Large intestine (tissue), 3 donors: ENCODE results near the gene SGMS1. TPM values are rescaled to one million over a fixed set of nuclear protein-coding genes. Genes with fewer than 3 reads are reported as not detected.

Experiments used
- DNase-seq, 2 donors: peaks; one replicate each; pipeline versions ENCODE4 v3.0.0 to v3.0.0-alpha.2; 2013
- H3K27ac ChIP-seq: one replicate; pipeline ENCODE4 v1.5.1; 2013; ENCODE audit warnings: low read length
- H3K27me3 ChIP-seq: 2 replicates; pipeline ENCODE4 v1.6.1; 2013; ENCODE audit warnings: low read length; ENCODE audit not compliant: control insufficient read depth, insufficient read depth
- H3K36me3 ChIP-seq: 2 replicates; pipeline ENCODE4 v1.6.1; 2013; ENCODE audit warnings: low read length; ENCODE audit not compliant: control insufficient read depth, insufficient read depth
- H3K4me1 ChIP-seq: one replicate; pipeline ENCODE4 v1.6.1; 2013; ENCODE audit warnings: low read length; ENCODE audit not compliant: control insufficient read depth, insufficient read depth
- H3K4me3 ChIP-seq: one replicate; pipeline ENCODE4 v1.5.1; 2013; ENCODE audit warnings: low read length
- H3K9me3 ChIP-seq: one replicate; pipeline ENCODE4 v1.6.1; 2013; ENCODE audit warnings: mild to moderate bottlenecking, low read depth, low read length, moderate library complexity; ENCODE audit not compliant: control insufficient read depth
- WGBS: methylation state at CpG from one replicate; pipeline ENCODE4 v1.1.5; 2013; ENCODE audit warnings: low lambda C conversion rate; ENCODE audit not compliant: insufficient coverage; 5-methylcytosine and 5-hydroxymethylcytosine counted together
- polyA plus RNA-seq: library from polyadenylated mRNA; unstranded; fragments of 120-200 nt; gene quantifications from one replicate; pipeline ENCODE4 v1.2.1, GENCODE V29; 2013

Gene SGMS1
- polyA plus RNA-seq, 1 donor = 22.8 TPM

- H3K36me3 ChIP-seq = no peaks in the 10 kb centered on the region
- H3K4me3 ChIP-seq = no peak overlapping the region
- 100% methylated on average over 3 of the region's 6 CpGs for WGBS
- peak; percentile 21 to 52 for DNase-seq
- no peak overlapping the region for H3K27ac ChIP-seq
- no peaks in the 10 kb centered on the region for H3K9me3 ChIP-seq
- peaks cover 9% of the 10 kb centered on the region for H3K4me1 ChIP-seq
- no peaks in the 10 kb centered on the region for H3K27me3 ChIP-seq
Measured at GRCh38 chr10:50421026-50421719, 202.6 kb downstream of the SGMS1 start.

GRCh38 chr10:50420196-50420595, 203.6 kb downstream of the SGMS1 start:
- H3K36me3 ChIP-seq = no peaks in the 10 kb centered on the region
- WGBS = no CpG with 5 or more reads among the region's 6 CpGs
- no peak overlapping the region for H3K4me3 ChIP-seq
- no peaks in the 10 kb centered on the region for H3K27me3 ChIP-seq
- DNase-seq = peak; percentile 38 to 48
- no peaks in the 10 kb centered on the region for H3K9me3 ChIP-seq
- peak overlapping the region; percentile 57 for H3K27ac ChIP-seq
- peaks cover 9% of the 10 kb centered on the region for H3K4me1 ChIP-seq

- Histone ChIP-seq H3K4me3 (no peak overlapping the region), H3K4me1 (peaks cover 9% of the 10 kb centered on the region), H3K27me3 (no peaks in the 10 kb centered on the region), H3K9me3 (no peaks in the 10 kb centered on the region), H3K36me3 (no peaks in the 10 kb centered on the region), H3K27ac (peak overlapping the region; percentile 57)
- no peak for DNase-seq
- no CpG with 5 or more reads among the region's 3 CpGs for WGBS
Measured at GRCh38 chr10:50419756-50420155, 204.0 kb downstream of the SGMS1 start.

GRCh38 chr10:50419091-50419490, 204.7 kb downstream of the SGMS1 start:
- WGBS = 92% methylated on average over 2 of the region's 3 CpGs
- H3K4me3 ChIP-seq = no peak overlapping the region

GRCh38 chr10:50417886-50418830, 205.6 kb downstream of the SGMS1 start:
- Histone ChIP-seq H3K27ac (peak overlapping the region; percentile 21), H3K4me3 (peak overlapping the region; percentile 69), H3K4me1 (peaks cover 14% of the 10 kb centered on the region), H3K36me3 (no peaks in the 10 kb centered on the region), H3K27me3 (no peaks in the 10 kb centered on the region), H3K9me3 (no peaks in the 10 kb centered on the region)
- WGBS = 31% methylated on average over 7 of the region's 62 CpGs
- peak; percentile 44 to 75 for DNase-seq

More at GRCh38 chr10:50419091-50419490, 204.7 kb downstream of the SGMS1 start:
- Histone ChIP-seq H3K36me3 (no peaks in the 10 kb centered on the region), H3K27ac (peak overlapping the region; percentile 2), H3K4me1 (peaks cover 9% of the 10 kb centered on the region), H3K27me3 (no peaks in the 10 kb centered on the region), H3K9me3 (no peaks in the 10 kb centered on the region)
- DNase-seq = no peak

- WGBS = 100% methylated on average over 1 of the region's 6 CpGs
- Histone ChIP-seq H3K4me1 (peaks cover 16% of the 10 kb centered on the region), H3K27ac (peak overlapping the region; percentile 21), H3K9me3 (no peaks in the 10 kb centered on the region), H3K27me3 (no peaks in the 10 kb centered on the region), H3K4me3 (peak overlapping the region; percentile 69), H3K36me3 (no peaks in the 10 kb centered on the region)
- DNase-seq = no peak
Measured at GRCh38 chr10:50417486-50417885, 206.3 kb downstream of the SGMS1 start.

GRCh38 chr10:50416881-50417280, 206.9 kb downstream of the SGMS1 start:
- no peaks in the 10 kb centered on the region for H3K27me3 ChIP-seq
- H3K36me3 ChIP-seq = no peaks in the 10 kb centered on the region
- no peak overlapping the region for H3K4me3 ChIP-seq
- no peak for DNase-seq
- WGBS = 88% methylated on average over 4 of the region's 6 CpGs
- H3K4me1 ChIP-seq = peaks cover 22% of the 10 kb centered on the region
- H3K9me3 ChIP-seq = no peaks in the 10 kb centered on the region
- H3K27ac ChIP-seq = peak overlapping the region; percentile 14

GRCh38 chr10:50416181-50416824, 207.5 kb downstream of the SGMS1 start:
- peaks cover 24% of the 10 kb centered on the region for H3K4me1 ChIP-seq
- no peaks in the 10 kb centered on the region for H3K36me3 ChIP-seq
- no peak overlapping the region for H3K4me3 ChIP-seq
- no CpG with 5 or more reads among the region's 2 CpGs for WGBS
- no peak for DNase-seq
- H3K27ac ChIP-seq = peak overlapping the region; percentile 14
- no peaks in the 10 kb centered on the region for H3K9me3 ChIP-seq
- H3K27me3 ChIP-seq = no peaks in the 10 kb centered on the region

GRCh38 chr10:50415292-50415691, 208.5 kb downstream of the SGMS1 start:
- no CpG with 5 or more reads among the region's 3 CpGs for whole genome bisulfite sequencing
- Histone ChIP-seq H3K4me3 (no peak overlapping the region), H3K4me1 (peaks cover 24% of the 10 kb centered on the region), H3K36me3 (no peaks in the 10 kb centered on the region), H3K27ac (no peak overlapping the region), H3K27me3 (no peaks in the 10 kb centered on the region), H3K9me3 (no peaks in the 10 kb centered on the region)
- DNase-seq = no peak
